H1 (cell line): ENCODE data around the gene TEX35. TPM values are rescaled to one million over a fixed set of nuclear protein-coding genes. Genes with fewer than 3 reads are reported as not detected.

Experiments used
- ASH2L ChIP-seq: fragments of 200-600, 300-600 bp; sonication (generic); IDR thresholded peaks from one replicate; pipeline ENCODE4 v1.7.1; 2017; ENCODE audit warnings: low read length
- CHD2 ChIP-seq: IDR thresholded peaks from 2 replicates; pipeline ENCODE4 v1.6.1; 2012; ENCODE audit warnings: low read length, improper control_type of control experiment
- EZH2 ChIP-seq: fragments of 200-600 bp; sonication (generic); IDR thresholded peaks from 2 replicates; pipeline ENCODE4 v1.7.1; 2012; ENCODE audit warnings: low read depth, mild to moderate bottlenecking, moderate library complexity, low read length, inconsistent platforms; ENCODE audit not compliant: severe bottlenecking
- JUN ChIP-seq: IDR thresholded peaks from 2 replicates; pipeline ENCODE4 v1.6.1; 2011; ENCODE audit warnings: low read depth, mild to moderate bottlenecking, improper control_type of control experiment, low read length
- TCF12 ChIP-seq: IDR thresholded peaks from 2 replicates; pipeline ENCODE4 v1.6.1; 2011; ENCODE audit warnings: low read depth, mild to moderate bottlenecking, low read length
- TEAD4 ChIP-seq: IDR thresholded peaks from 2 replicates; pipeline ENCODE4 v1.6.1; 2012; ENCODE audit warnings: low read depth, low read length, inconsistent platforms, mixed read lengths
- polyA plus RNA-seq, 7 experiments: library from polyadenylated mRNA; depleted of rRNA in 3 of 7; stranded (reverse) in 5 of 7; unstranded in 2 of 7; fragments of >200 nt in 5 of 7; fragments of 200-250 nt in 2 of 7; gene quantifications; 1 replicate in 5 of 7; 2 replicates in 1 of 7; 4 replicates in 1 of 7; pipeline versions ENCODE4 v1.2.1 to v1.2.3, GENCODE V29; 2011 to 2013; ENCODE audit warnings: missing spikeins in 2 of 7, mixed read lengths in 2 of 7
- total RNA-seq: library from RNA; stranded (reverse); fragmentation: NEBNext Ultra II Directional; extraction: Animal tissue kit (Norgen Biotek cat#: 25700); gene quantifications from 2 replicates; pipeline ENCODE4 v1.2.1, GENCODE V29; 2021
- TF ChIP-seq, protein P1 (sequence below): fragments of 300-600 bp; sonication (generic); IDR thresholded peaks from 2 replicates; pipeline ENCODE4 v1.7.1; 2012; ENCODE audit warnings: low read length, moderate library complexity, mild to moderate bottlenecking, inconsistent platforms; ENCODE audit not compliant: insufficient replicate concordance

Gene TEX35
- total and polyA plus RNA-seq, 2 of the 8 experiments (the other 6 are each of a cell fraction or from before 2014, with no cell fraction given) = 0.03 TPM; not detected in 1

- TF ChIP-seq, protein P1, sequence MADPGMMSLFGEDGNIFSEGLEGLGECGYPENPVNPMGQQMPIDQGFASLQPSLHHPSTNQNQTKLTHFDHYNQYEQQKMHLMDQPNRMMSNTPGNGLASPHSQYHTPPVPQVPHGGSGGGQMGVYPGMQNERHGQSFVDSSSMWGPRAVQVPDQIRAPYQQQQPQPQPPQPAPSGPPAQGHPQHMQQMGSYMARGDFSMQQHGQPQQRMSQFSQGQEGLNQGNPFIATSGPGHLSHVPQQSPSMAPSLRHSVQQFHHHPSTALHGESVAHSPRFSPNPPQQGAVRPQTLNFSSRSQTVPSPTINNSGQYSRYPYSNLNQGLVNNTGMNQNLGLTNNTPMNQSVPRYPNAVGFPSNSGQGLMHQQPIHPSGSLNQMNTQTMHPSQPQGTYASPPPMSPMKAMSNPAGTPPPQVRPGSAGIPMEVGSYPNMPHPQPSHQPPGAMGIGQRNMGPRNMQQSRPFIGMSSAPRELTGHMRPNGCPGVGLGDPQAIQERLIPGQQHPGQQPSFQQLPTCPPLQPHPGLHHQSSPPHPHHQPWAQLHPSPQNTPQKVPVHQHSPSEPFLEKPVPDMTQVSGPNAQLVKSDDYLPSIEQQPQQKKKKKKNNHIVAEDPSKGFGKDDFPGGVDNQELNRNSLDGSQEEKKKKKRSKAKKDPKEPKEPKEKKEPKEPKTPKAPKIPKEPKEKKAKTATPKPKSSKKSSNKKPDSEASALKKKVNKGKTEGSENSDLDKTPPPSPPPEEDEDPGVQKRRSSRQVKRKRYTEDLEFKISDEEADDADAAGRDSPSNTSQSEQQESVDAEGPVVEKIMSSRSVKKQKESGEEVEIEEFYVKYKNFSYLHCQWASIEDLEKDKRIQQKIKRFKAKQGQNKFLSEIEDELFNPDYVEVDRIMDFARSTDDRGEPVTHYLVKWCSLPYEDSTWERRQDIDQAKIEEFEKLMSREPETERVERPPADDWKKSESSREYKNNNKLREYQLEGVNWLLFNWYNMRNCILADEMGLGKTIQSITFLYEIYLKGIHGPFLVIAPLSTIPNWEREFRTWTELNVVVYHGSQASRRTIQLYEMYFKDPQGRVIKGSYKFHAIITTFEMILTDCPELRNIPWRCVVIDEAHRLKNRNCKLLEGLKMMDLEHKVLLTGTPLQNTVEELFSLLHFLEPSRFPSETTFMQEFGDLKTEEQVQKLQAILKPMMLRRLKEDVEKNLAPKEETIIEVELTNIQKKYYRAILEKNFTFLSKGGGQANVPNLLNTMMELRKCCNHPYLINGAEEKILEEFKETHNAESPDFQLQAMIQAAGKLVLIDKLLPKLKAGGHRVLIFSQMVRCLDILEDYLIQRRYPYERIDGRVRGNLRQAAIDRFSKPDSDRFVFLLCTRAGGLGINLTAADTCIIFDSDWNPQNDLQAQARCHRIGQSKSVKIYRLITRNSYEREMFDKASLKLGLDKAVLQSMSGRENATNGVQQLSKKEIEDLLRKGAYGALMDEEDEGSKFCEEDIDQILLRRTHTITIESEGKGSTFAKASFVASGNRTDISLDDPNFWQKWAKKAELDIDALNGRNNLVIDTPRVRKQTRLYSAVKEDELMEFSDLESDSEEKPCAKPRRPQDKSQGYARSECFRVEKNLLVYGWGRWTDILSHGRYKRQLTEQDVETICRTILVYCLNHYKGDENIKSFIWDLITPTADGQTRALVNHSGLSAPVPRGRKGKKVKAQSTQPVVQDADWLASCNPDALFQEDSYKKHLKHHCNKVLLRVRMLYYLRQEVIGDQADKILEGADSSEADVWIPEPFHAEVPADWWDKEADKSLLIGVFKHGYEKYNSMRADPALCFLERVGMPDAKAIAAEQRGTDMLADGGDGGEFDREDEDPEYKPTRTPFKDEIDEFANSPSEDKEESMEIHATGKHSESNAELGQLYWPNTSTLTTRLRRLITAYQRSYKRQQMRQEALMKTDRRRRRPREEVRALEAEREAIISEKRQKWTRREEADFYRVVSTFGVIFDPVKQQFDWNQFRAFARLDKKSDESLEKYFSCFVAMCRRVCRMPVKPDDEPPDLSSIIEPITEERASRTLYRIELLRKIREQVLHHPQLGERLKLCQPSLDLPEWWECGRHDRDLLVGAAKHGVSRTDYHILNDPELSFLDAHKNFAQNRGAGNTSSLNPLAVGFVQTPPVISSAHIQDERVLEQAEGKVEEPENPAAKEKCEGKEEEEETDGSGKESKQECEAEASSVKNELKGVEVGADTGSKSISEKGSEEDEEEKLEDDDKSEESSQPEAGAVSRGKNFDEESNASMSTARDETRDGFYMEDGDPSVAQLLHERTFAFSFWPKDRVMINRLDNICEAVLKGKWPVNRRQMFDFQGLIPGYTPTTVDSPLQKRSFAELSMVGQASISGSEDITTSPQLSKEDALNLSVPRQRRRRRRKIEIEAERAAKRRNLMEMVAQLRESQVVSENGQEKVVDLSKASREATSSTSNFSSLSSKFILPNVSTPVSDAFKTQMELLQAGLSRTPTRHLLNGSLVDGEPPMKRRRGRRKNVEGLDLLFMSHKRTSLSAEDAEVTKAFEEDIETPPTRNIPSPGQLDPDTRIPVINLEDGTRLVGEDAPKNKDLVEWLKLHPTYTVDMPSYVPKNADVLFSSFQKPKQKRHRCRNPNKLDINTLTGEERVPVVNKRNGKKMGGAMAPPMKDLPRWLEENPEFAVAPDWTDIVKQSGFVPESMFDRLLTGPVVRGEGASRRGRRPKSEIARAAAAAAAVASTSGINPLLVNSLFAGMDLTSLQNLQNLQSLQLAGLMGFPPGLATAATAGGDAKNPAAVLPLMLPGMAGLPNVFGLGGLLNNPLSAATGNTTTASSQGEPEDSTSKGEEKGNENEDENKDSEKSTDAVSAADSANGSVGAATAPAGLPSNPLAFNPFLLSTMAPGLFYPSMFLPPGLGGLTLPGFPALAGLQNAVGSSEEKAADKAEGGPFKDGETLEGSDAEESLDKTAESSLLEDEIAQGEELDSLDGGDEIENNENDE = no peak
- TF ChIP-seq EZH2 = no peak
- TF ChIP-seq TEAD4 = no peak
- no peak for TF ChIP-seq TCF12
- TF ChIP-seq CHD2 = no peak
- TF ChIP-seq ASH2L = no peak
- TF ChIP-seq JUN = no peak
- TF ChIP-seq, all 59 proteins: peak for 0
These were observed 14.9 kb upstream of the TEX35 start (continued) for GRCh38 chr1:178497903-178498478.
